Stimulated activated CD8-positive, alpha-beta memory T cell treated with anti-CD3 and anti-CD28 coated beads, Interleukin-4, amount 100 ng/mL, for 4 hours (primary cell): ENCODE data around the gene RBM4.
A peak's percentile ranks its signal among the peaks of the same experiment; 100 is the strongest.

Experiments
- DNase-seq, 2 donors: peaks; one replicate each; pipeline ENCODE4 v3.0.0-alpha.2; 2020; ENCODE audit warnings: low read depth in 2 of 2, low spot score in 1 of 2

Gene RBM4

DNA sequence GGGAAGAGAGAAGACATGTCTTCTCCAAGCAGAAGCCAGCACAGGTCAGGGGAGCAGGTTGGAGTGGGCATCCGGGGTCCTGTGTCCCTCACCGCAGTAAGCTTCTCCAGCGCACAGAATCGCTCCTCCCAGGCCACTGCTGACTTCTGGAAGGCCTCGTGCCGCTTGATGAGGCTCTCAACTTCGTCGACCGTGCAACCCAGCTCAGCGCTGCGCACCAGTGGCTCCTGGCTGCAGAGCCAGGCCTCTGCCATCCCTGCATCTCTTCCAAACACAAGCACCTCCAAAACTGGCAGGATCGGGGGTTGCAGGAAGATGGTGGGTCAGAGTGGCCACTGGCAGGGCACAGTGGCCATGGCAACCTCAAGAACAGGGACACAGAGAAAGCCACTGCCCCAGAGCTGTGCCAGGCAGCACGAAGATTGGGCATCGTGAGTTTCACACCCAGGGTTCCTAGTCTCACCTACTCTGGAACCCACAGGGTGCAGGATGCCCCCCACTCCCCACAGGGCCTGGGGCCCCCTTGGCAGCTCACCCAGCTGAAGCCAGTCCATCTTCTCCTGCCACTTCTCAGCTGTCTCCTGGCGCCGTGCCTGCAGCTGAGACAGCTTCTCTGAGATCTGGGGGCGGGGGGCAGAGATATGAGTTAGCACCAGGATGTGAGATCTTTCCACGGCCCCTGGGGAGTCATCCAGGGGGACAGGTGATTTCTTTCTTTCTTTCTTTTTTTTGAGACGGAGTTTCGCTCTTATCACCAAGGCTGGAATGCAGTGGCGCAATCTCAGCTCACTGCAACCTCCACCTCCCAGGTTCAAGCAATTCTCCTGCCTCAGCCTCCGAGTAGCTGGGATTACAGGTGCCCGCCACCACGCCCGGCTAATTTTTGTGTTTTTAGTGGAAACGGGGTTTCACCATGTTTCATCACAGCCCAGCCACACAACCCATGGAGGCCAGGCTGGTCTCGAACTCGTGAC lies 50.3 kb downstream of the RBM4 start:
- no peak for DNase-seq

DNA sequence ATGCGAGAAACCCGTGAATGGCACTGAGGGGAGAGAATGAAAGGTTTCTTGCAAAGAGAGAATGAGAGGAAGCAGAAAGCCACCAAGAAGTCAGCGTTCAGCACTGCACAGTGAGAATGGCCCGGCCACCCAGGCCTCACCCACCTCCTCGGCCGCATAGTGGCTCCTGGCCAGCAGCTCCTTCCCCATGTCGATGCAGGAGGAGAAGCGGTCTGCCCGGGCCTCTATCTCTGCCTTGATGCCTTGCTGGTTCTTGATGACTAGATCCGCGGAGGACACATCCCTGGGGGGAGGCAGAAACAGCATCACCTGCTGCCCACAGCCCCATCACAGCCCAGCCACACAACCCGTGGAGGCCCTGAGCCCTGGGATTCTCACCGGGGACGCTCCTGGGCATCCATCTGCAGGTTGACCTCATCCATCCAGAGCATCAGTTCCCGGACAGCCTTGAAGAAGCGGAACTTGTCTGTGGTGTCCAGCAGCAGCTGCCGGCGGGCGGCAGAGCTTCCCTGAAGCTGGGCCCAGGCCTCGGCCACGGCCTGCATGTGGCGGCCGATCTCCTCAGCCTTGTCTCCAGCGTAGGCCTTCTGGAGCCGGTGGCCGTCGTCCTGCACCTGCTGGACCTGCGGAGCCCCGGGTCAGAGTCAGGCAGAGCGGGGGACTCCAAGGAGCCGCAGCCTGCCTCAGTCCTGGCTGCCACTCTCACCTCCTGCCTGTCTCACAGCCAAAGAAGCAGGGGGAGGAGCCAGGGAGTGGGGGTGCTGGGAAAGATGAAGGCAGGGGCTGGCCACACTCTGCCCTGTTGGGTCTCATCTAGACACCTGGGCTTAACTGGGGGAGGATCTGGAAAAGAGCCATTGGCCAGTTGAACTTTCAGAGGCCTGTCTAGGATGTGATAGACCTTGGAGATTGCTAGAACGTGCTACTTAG lies 51.4 kb downstream of the RBM4 start:
- no peak for DNase-seq

DNA sequence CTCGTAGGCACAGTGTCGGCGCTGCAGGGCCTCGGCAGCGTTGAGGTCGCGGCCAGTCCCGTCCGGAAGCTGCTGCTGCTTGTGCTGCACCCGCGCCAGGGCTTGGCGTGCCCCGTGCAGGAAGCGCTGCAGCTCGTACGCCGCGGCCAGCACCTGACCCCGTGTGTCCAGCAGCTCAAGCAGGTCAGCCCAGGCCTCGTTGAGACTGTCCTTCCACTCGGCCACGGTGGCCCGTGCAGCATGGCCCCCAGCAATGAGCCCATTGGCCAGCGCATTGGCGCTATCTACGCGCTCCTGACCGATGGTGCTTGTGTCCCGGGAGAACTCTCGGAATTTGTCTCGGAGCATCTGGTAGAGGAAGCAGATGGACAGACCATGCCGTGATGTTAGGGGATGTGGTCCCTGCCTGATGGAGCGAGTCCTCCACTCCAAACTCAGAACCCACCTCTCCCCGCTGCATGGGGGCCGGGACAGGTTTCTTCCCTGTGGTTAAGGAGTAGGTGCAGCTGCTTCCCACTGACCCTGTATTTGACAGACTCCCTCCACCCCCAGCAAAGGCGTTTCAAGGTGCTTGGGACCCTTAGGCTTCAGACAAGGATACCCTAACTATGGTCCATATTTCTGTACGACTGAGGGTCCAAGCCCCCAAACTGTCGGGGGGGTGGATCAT lies 52.9 kb downstream of the RBM4 start:
- no peak for DNase-seq

DNA sequence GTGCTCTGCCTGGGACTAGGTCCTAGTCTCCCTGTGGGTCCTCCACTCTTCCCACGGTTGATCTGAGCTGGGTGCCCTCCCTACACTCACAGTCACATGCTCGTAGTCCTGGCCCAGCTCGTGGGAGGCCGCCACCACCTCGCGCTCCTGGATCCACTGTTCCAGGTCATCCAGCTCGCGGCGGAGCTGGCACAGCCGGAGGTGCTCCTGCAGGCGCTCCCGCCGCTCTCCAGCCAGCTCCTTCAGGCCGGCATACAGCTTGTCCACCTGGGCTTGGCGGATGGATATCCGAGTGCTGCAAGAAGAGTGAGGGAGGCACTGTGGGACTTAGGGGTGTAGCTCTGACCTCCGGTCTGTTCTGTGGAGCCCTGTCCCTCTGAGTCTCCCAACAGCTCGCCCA lies 53.9 kb downstream of the RBM4 start:
- DNase-seq, result no peak

DNA sequence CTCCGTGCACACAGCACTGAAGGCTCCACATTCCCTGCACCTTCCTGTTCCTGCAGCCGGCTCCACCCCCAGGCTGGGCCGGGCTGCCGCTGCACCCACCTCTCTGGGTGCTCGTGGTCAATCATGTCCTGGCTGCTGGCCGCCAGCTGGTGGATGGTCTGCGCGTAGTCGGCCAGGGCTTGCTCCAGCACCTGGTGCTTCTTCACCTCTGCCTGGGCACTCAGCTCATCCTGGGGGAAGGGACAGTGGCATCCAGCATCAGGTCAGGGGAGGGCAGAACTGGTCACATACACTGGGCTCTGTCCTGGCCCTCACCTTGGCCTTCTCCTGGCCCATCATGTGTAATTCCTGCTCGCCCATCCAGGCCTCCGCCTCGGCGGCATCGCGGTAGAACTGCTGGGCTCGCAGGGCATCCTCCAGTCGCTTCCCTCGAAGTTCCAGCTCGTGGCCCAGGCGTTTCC lies 54.4 kb downstream of the RBM4 start:
- DNase-seq, result no peak

DNA sequence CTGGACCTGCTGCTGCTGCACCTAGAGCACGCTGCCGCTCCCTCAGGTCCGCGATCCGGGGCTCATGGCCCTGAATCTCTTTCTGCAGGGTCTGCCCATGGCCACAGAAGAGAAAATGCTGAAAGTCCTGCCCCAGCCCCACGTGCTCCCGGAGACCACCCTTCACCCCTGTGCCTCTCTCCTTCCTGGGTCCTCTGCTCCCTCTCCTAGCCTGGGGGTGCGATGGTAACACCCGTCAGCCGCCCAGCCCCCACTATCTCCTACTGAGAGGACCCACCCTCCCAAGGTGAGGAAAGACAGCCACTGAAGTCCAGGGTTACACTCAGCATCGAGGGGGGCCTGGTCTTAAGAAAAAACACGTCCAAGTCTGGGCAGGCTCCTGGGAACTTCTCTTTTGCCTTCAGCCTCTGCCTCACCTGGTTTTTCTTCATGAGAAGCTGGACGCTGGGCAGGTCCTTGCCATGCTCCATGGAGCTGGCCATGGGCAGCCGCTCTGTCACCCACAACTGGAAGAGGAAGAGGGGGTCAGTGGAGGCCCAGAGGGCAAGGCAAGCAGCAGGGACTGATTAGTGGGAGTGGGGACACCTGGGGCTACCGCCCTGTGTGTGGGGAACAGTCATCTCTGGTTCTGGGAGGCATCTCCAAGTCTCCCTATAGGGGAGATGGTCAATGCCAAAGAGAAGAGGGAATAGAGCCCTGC lies 55.0 kb downstream of the RBM4 start:
- no peak for DNase-seq

DNA sequence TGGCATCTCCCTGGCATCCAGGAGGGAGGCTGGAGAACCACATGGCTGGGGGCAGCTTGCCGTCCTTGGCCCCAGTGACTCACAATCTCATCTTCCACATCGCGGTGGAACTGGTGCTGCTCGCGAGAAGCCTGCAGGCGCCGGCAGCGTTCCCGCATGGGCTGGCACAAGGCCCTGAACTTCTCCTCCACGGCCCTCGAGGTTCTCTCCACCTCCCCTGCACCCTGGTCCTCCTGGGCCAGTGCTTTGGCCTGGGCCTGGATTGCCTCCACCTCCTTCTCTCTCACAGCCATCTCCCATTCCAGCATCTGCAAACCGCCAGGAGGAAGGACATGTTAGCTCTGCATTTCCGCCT lies 55.5 kb downstream of the RBM4 start:
- no peak for DNase-seq

DNA sequence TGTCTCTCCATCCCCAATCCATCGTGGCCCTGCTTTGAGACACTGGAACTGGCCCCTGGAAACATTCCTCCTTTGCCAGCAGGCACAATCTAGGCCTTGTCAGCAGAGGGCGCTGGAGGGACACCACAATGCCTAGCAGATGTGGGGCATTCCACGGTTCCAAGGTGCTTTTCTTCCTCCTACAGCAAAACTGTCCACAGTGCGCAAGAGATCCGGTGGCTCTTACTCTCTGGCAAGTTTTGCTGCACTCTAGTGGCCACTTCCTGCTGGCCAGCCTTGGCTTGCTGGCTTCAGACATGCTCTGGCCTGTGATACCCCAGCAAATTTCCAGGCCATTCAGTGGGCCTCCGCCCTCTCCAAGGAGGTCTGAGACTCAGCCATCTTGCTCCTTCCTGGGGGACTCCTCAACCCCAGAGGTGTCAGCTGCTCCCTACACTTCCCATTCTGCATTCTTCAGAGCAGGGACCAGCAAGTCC lies 56.3 kb downstream of the RBM4 start:
- peak; percentile 57 to 79 for DNase-seq
